Endothelial cell of umbilical vein (primary cell): ENCODE results near the gene ACOT11. TPM values are rescaled to one million over a fixed set of nuclear protein-coding genes. Genes with fewer than 3 reads are reported as not detected.

Experiments
- BruUV-seq: library from RNA; stranded (reverse); fragments of 400-500 nt; replicated peaks from 2 replicates; lab custom pipeline; 2021; lab: Mats Ljungman, UMichigan
- CTCF ChIA-PET: fragments of 300-600, 350-600 bp; sonication (Branson Sonifier 250); formaldehyde crosslinking; loops from one replicate; lab custom pipeline; 2021; ENCODE audit warnings: antibody characterized with exemption, inconsistent platforms; lab: Charles Lee
- POLR2A ChIA-PET: fragments of 300-600, 350-600 bp; sonication (Branson Sonifier 250); formaldehyde crosslinking; loops from one replicate; lab custom pipeline; 2021; ENCODE audit warnings: antibody characterized with exemption, inconsistent platforms; lab: Charles Lee
- DNase-seq: peaks from one replicate; pipeline ENCODE4 v3.0.0-alpha.2; 2011; ENCODE audit warnings: low read depth, low spot score
- FAIRE-seq: peaks from 2 replicates; lab custom pipeline; 2011; peaks lifted over from hg19 to GRCh38; lab: Jason Lieb, UNC
- H2AFZ ChIP-seq: 2 replicates; pipeline ENCODE4 v1.6.0; 2012; ENCODE audit warnings: low read depth, low read length, control low read depth, inconsistent platforms
- H3K27ac ChIP-seq: 2 replicates; pipeline ENCODE4 v1.5.1; 2011; ENCODE audit warnings: low read depth, mild to moderate bottlenecking, control low read depth, low read length, moderate library complexity; ENCODE audit not compliant: insufficient read depth
- H3K27me3 ChIP-seq, 2 experiments: 2 replicates each; pipeline versions ENCODE4 v1.6.0 to v1.6.1; 2011; ENCODE audit warnings: low read length in 2 of 2, mixed read lengths in 1 of 2; ENCODE audit not compliant: control insufficient read depth in 2 of 2, insufficient read depth in 2 of 2
- H3K36me3 ChIP-seq, 2 experiments: 2 replicates in 1 of 2; 3 replicates in 1 of 2; pipeline ENCODE4 v1.5.1; 2011; ENCODE audit warnings: low read length in 2 of 2, mild to moderate bottlenecking in 1 of 2, moderate library complexity in 1 of 2; ENCODE audit not compliant: control insufficient read depth in 2 of 2, insufficient read depth in 2 of 2; ENCODE audit errors: extremely low read depth in 1 of 2
- H3K4me1 ChIP-seq: 3 replicates; pipeline ENCODE4 v1.5.1; 2011; ENCODE audit warnings: mild to moderate bottlenecking, low read length; ENCODE audit not compliant: control insufficient read depth, insufficient read depth; ENCODE audit errors: extremely low read depth
- H3K4me2 ChIP-seq: 2 replicates; pipeline ENCODE4 v1.6.1; 2011; ENCODE audit warnings: low read length, control low read depth, mixed read lengths; ENCODE audit not compliant: insufficient read depth
- H3K4me3 ChIP-seq, 3 experiments: fragments of 200-600 bp in 1 of 3; sonication (generic), shearing (Covaris generic) in 1 of 3; replicated peaks in 1 of 3; 2 replicates each; pipeline ENCODE4 v1.5.1; 2011 to 2016; ENCODE audit warnings: control low read depth in 3 of 3, low read length in 3 of 3, mild to moderate bottlenecking in 2 of 3, inconsistent platforms in 1 of 3, low read depth in 1 of 3, moderate library complexity in 1 of 3; ENCODE audit not compliant: insufficient read depth in 1 of 3
- H3K79me2 ChIP-seq: 2 replicates; pipeline ENCODE4 v1.6.0; 2012; ENCODE audit warnings: low read length, inconsistent platforms; ENCODE audit not compliant: control insufficient read depth, insufficient read depth
- H3K9ac ChIP-seq: replicated peaks from 2 replicates; pipeline ENCODE3; 2011; ENCODE audit warnings: low read length, control low read depth; ENCODE audit not compliant: insufficient read depth; ENCODE audit errors: extremely low read depth
- H3K9me1 ChIP-seq: replicated peaks from 3 replicates; pipeline ENCODE4 v1.6.0; 2011; ENCODE audit warnings: mild to moderate bottlenecking, low read length; ENCODE audit not compliant: control insufficient read depth, insufficient read depth; ENCODE audit errors: extremely low read depth
- H3K9me3 ChIP-seq: replicated peaks from 2 replicates; pipeline ENCODE4 v1.5.1; 2012; ENCODE audit warnings: low read length, inconsistent platforms; ENCODE audit not compliant: control insufficient read depth, insufficient read depth
- H4K20me1 ChIP-seq: replicated peaks from 2 replicates; pipeline ENCODE3; 2011; ENCODE audit warnings: mild to moderate bottlenecking, low read length; ENCODE audit not compliant: control insufficient read depth, insufficient read depth; ENCODE audit errors: extremely low read depth
- CTCF ChIP-seq, 2 donors: IDR thresholded peaks; 1 replicate in 1 of 2; 2 replicates in 1 of 2; pipeline ENCODE4 v1.5.1; 2011; ENCODE audit warnings: low read length in 2 of 2, mild to moderate bottlenecking in 2 of 2, moderate library complexity in 2 of 2, control low read depth in 1 of 2, inconsistent platforms in 1 of 2, low read depth in 1 of 2; ENCODE audit not compliant: insufficient read depth in 1 of 2; ENCODE audit errors: extremely low read depth in 1 of 2
- EZH2 ChIP-seq: IDR thresholded peaks from 2 replicates; pipeline ENCODE4 v1.6.1; 2012; ENCODE audit warnings: borderline replicate concordance, low read depth, mild to moderate bottlenecking, moderate library complexity, low read length, inconsistent platforms; ENCODE audit not compliant: severe bottlenecking
- FOS ChIP-seq: IDR thresholded peaks from 2 replicates; pipeline ENCODE4 v1.6.1; 2011; ENCODE audit warnings: mild to moderate bottlenecking, low read length, moderate library complexity, borderline replicate concordance; ENCODE audit not compliant: insufficient read depth
- GATA2 ChIP-seq: IDR thresholded peaks from 2 replicates; pipeline ENCODE4 v1.7.0; 2011; ENCODE audit warnings: low read depth, mild to moderate bottlenecking, moderate library complexity, mixed read lengths, low read length; ENCODE audit not compliant: insufficient read length, insufficient read depth
- JUN ChIP-seq: IDR thresholded peaks from 2 replicates; pipeline ENCODE4 v1.6.1; 2011; ENCODE audit warnings: borderline replicate concordance, low read depth; ENCODE audit not compliant: insufficient read length, insufficient read depth
- MAX ChIP-seq: IDR thresholded peaks from 2 replicates; pipeline ENCODE4 v1.6.1; 2011; ENCODE audit not compliant: insufficient read depth, insufficient read length
- MYC ChIP-seq: IDR thresholded peaks from one replicate; pipeline ENCODE4 v1.6.1; 2011; ENCODE audit warnings: mild to moderate bottlenecking, low read depth, low read length
- POLR2A ChIP-seq: IDR thresholded peaks from 2 replicates; pipeline ENCODE4 v1.6.1; 2012; ENCODE audit warnings: low read depth, mild to moderate bottlenecking, control low read depth, low read length
- POLR2AphosphoS5 ChIP-seq: IDR thresholded peaks from 2 replicates; pipeline ENCODE4 v1.6.1; 2012; ENCODE audit warnings: low read depth, mild to moderate bottlenecking, control low read depth, low read length, moderate library complexity; ENCODE audit not compliant: insufficient read depth
- dilution Hi-C: fragments of 300-500 bp; cut with MboI; formaldehyde crosslinking; loops from one replicate; pipeline ENCODE4 v1.15.0; 2019; ENCODE audit warnings: low sequenced_read_pairs; ENCODE audit not compliant: extremely low pct_ligation_motif_present
- intact Hi-C: fragments of 100-400 bp; cut with micrococcal nuclease; formaldehyde crosslinking; loops from one replicate; pipeline ENCODE4 v1.10.0; 2022
- polyA plus RNA-seq, 4 experiments: library from polyadenylated mRNA; depleted of rRNA in 3 of 4; stranded (reverse) in 3 of 4; unstranded in 1 of 4; fragments of >200 nt; gene quantifications; 2 replicates each; pipeline versions ENCODE4 v1.2.1 to v1.2.3, GENCODE V29; 2011 to 2012; ENCODE audit warnings: missing spikeins in 1 of 4
- total RNA-seq: library from RNA; stranded (reverse); gene quantifications from 2 replicates; pipeline ENCODE4 v1.2.3, GENCODE V29; 2021

ACOT11 gene
- total and polyA plus RNA-seq, 2 donors (not counting 3 experiments of a cell fraction or from before 2014, with no cell fraction given): 4.5 to 5.4 TPM

GRCh38 chr1:54559771-54560231, 11.8 kb downstream of the ACOT11 start:
- dilution Hi-C loops (no loop called here), intact Hi-C loops (no loop called here)
- no peaks in the 10 kb centered on the region for H3K36me3 ChIP-seq
- no peak overlapping the region for H2AFZ ChIP-seq
- H3K79me2 ChIP-seq: no peaks in the 10 kb centered on the region
- ChIA-PET POLR2A (no interaction called here), CTCF (interaction anchor here (1.0 kb wide), 1 partner anchor 12 kb away, joined by 3 read pairs; the partner anchor contains the start of gene ACOT11)
- TF ChIP-seq MYC: no peak
- TF ChIP-seq GATA2: no peak
- TF ChIP-seq POLR2AphosphoS5: no peak
- no peak for TF ChIP-seq EZH2
- TF ChIP-seq JUN: no peak
- no peak for TF ChIP-seq CTCF (IDR thresholded peaks at IDR 0.05; ENCODE audit: extremely low read depth in 1 of 2, insufficient read depth in 1 of 2, low read depth in 1 of 2, low read length in 2 of 2)
- no peak for TF ChIP-seq FOS
- TF ChIP-seq MAX: no peak
- no peak for TF ChIP-seq POLR2A
- no peak for DNase-seq
- no peaks in the 10 kb centered on the region for H4K20me1 ChIP-seq
- H3K4me3 ChIP-seq: no peak overlapping the region
- H3K9ac ChIP-seq: no peak overlapping the region
- H3K9me3 ChIP-seq: no peaks in the 10 kb centered on the region
- H3K27me3 ChIP-seq: no peaks in the 10 kb centered on the region
- BruUV-seq: no TSS peak
- no peak overlapping the region for H3K4me2 ChIP-seq
- FAIRE-seq: no peak
- no peaks in the 10 kb centered on the region for H3K9me1 ChIP-seq
- H3K4me1 ChIP-seq: no peaks in the 10 kb centered on the region
- H3K27ac ChIP-seq: no peak overlapping the region
